GM12873 (cell line): ENCODE data around the gene PYCR2.

ENCODE experiments used
- CTCF ChIP-seq: IDR thresholded peaks from 2 replicates; pipeline ENCODE4 v1.5.1; 2012; ENCODE audit warnings: low read depth, mild to moderate bottlenecking, moderate library complexity, low read length, control low read depth; ENCODE audit not compliant: insufficient read depth; ENCODE audit errors: missing control alignments

Gene PYCR2

GRCh38 chr1:225931270-225932136 lies 7.5 kb upstream of the PYCR2 start:
- TF ChIP-seq CTCF, result no peak

GRCh38 chr1:225930566-225930965 lies 6.5 kb upstream of the PYCR2 start:
- TF ChIP-seq CTCF, result no peak

GRCh38 chr1:225928186-225929175 lies 4.4 kb upstream of the PYCR2 start:
- TF ChIP-seq CTCF, result no peak

- no peak for TF ChIP-seq CTCF
Measured at GRCh38 chr1:225926551-225927113, 2.6 kb upstream of the PYCR2 start.

GRCh38 chr1:225923381-225923691 lies 714 bp downstream of the PYCR2 start:
- no peak for TF ChIP-seq CTCF

- no peak for TF ChIP-seq CTCF
Measured at GRCh38 chr1:225921734-225922709, 2.0 kb downstream of the PYCR2 start.
